Stimulated activated CD4-positive, alpha-beta T cell treated with anti-CD3 and anti-CD28 coated beads, Interleukin-15, amount 100 ng/mL, for 48 hours (primary cell): ENCODE measurements around the gene MPP7.
"Not testable (repeated sequence)": the region's sequence is repeated elsewhere in the genome, so short reads cannot be mapped to it uniquely, and the experiment has no call there.

ENCODE experiments used
- DNase-seq, 2 donors: peaks; one replicate each; pipeline ENCODE4 v3.0.0-alpha.2; 2020; ENCODE audit warnings: low read depth in 2 of 2

Gene MPP7

DNA sequence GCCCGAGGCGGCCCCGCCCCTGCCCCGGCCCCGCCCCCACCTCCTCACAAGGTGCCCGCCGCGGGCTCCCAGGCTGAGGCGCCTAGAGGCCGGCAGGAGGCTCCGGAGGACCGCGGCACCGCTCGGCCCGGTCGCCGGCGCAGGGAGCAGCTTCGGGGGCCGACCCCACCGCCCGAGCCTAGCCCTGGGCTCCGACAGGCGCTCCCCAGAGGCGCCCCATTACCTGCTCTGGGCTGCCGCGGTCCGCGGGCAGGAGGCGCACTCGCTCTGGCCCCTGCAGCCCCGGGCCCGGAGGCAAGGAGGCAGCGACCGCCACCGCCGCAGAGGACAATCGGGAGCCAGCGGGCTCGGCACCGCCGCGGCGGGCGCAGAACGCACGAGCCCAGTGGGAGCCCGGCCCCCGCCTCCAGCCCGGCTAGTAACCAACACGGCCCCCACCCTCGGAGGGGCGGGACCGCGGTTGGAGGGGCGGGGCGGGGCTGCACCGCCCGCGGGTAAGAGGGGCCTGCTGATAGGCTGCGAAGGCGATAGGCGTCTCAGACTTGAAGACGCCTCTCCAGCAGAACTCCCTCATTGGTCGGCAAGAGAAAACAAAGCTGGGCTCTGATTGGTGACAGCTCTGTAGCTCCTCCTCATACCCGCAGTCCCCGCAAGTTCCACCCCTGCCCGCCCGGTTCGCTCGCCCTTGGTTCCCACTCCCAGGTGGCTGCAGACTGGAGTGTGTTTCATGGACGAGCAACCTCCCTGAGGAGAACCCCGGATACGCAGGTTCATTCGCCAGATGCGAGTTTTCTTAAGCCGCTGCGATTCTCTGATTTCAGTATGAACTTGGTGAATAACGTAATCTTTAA, at the start of gene MPP7:
MPP7 (minus strand) TSS at position 427 of the 851 bp plus-strand sequence. CDS start 64,460 bp downstream, outside the sequence.
- DNase-seq = peak; percentile 91 to 92

- no peak for DNase-seq
These were observed 47.0 kb upstream of the MPP7 start for GRCh38 chr10:28349892-28350291.

DNA sequence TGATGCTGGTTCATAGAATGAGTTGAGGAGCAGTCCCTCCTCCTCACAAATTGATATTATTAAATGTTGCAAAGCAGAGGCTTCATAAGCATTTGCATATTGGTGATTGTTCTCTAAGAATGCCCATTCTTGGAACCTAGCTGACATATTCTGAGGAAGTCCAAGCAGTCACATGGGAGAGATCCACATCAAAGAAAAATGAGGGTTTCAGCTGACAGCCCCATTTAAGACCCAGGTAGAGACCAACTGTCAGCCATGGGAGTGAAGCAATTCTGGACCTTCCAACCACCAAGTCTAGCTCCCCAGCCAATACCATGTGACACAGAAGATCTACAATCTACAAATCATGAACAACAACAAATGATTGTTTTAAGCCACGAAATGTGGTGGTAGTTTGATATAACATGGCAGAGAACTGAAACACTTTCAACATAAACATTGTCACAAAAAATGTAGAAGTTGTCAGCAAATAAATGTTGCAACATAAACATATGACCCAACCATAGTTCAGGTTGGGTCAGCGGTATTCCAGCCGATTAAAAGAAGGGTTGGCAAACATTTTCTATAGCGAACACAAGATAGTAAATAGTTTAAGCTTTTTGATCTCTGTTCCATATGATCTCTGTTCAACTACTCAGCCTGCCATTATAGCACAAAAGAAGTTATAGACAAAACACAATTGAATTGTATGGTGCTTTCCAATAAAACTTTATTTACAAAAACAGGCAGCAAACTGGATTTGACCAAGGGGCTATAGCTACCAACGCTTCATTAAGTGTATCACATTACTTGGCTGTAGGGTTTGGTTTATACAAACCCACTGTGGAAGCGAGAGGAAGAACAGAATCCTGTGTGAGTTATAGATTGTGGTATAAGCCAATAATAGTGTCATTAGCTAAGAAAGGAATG, 41.4 kb upstream of the MPP7 start:
- DNase-seq = no peak

DNA sequence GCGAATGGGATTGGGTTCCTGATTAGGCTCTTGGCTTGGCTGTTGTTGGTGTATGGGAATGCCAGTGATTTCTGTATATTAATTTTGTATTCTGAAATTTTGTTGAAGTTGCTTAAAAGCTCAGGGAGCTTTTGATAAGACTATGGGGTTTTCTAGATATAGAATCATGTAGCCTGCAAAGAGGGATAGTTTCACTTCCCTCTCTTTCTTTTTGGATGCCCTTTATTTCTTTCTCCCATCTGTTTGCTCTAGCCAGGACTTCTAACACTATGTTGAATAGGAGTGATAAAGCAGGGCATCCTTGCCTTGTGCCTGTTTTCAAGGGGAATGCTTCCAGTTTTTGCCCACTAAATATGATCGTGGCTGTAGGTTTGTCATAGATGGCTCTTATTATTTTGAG, 40.4 kb upstream of the MPP7 start:
- no peak for DNase-seq

GRCh38 chr10:28341679-28342078, 38.8 kb upstream of the MPP7 start:
- DNase-seq = not testable (repeated sequence)

DNA sequence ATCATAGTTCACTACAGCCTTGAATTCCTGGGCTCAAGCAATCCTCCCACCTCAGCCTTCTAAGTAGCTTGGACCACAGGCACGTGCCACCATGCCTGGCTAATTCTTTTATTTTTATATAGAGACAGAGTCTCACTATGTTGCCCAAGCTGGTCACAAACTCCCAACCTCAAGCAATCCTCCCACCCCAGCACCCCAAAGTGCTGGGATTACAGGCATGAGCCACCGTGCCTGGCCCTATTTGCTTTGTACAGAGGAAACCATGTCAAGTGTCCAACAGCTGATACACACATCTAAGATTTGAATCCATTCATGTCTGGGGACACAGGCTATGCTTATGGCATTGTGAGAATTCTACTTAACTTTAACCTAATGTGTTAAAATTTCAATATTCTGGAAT, 29.9 kb upstream of the MPP7 start:
- DNase-seq = no peak

- no peak for DNase-seq
These were observed 29.0 kb upstream of the MPP7 start for GRCh38 chr10:28331841-28332240.

DNA sequence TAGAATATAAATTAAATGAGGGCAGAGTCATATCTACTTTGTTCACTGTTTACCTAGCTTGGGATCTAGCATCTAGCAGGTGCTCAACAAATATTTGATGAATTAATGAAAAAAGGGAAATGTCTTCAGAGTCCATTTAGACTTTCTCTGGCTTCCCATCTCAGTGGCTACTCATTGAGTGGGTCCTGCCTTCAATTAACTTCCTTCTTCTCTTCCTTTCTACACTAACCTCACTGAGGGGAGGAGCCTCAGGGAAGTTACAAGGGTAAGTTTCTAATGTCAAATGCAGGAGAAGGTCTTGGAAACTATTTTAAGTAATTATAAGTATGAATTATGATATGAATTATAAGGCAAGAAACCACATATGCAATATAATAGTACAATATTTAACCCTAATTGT, 28.2 kb upstream of the MPP7 start:
- no peak for DNase-seq

GRCh38 chr10:28328346-28328745, 25.5 kb upstream of the MPP7 start:
- DNase-seq = no peak

DNA sequence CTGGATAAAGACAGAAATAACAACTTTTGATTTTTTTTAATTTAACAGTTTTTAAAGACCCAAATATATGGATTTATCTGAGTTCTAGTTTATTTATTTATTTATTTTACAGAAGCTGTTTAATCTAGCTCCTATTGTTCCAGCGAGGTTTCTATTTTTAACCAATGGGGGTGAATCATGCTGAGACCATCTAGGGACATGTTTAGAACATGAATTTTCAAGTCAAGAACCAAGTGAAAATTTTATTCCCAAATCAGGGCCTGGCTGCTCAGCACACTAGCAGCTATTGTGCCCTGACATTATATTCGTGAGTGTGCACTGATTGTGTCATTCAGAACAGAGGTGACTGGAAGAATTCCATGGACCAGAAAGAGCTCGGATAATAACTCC, 24.6 kb upstream of the MPP7 start:
- DNase-seq = no peak

GRCh38 chr10:28326516-28327490, 23.9 kb upstream of the MPP7 start:
- DNase-seq = no peak

GRCh38 chr10:28320799-28321198, 17.9 kb upstream of the MPP7 start:
- DNase-seq = no peak

DNA sequence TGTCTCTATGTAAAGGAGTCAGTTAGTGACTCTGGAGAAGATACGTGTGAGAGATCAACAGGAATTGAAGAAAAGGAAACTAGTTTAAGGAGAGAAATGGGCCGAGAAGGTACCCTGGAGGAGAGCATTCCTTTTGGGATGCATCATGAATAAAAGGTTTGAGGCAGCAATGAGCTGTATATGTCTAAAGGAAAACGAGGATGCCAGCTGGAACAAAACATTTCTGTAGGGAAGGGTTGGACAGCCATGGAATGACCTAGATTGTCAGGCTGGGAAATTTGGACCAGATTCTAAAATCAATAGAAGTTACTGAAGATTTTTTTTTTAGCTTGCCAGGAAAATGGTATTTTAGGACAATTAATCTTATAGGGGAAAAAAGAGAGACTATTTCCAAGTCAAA, 17.2 kb upstream of the MPP7 start:
- no peak for DNase-seq

GRCh38 chr10:28319061-28319460, 16.2 kb upstream of the MPP7 start:
- not testable (repeated sequence) for DNase-seq

DNA sequence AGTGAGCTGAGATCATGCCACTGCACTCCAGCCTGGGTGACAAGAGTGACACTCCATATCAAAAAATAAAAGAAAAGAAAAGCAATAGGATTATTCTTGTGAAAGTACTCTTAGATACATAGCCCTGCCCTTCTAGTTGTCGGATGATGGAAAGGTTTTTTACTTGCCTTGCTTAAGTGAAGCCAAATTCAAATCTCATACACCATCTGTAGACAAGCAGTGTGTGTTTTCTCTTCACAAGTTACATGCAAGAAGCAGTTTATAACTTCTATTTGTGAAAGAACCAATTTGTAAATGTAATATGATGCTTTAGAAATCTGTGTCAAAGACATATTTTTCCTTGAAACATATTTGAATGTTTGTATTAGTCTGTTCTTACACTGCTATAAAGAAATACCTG, 15.8 kb upstream of the MPP7 start:
- no peak for DNase-seq

DNA sequence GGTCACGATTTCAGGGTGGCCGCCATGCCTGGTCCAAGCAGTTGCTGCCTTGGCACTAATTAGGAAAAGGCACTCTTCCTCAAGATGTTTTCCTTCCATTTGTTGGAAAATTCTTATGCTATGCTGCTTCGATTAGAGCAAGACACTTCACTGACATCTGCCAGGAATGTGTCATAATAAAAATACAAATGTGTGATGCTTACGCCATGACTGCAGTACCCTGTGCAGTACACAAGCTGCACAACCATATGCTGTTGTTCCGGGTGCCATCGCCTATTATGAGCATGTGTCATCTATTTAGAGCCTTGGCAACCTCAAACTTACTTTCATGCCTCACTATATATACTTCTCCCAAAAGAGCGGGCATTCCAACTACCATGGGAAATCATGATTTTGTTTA, 14.9 kb upstream of the MPP7 start:
- DNase-seq = no peak

- DNase-seq = no peak
These were observed 13.8 kb upstream of the MPP7 start for GRCh38 chr10:28316696-28317095.

GRCh38 chr10:28315140-28315539, 12.3 kb upstream of the MPP7 start:
- DNase-seq = no peak

DNA sequence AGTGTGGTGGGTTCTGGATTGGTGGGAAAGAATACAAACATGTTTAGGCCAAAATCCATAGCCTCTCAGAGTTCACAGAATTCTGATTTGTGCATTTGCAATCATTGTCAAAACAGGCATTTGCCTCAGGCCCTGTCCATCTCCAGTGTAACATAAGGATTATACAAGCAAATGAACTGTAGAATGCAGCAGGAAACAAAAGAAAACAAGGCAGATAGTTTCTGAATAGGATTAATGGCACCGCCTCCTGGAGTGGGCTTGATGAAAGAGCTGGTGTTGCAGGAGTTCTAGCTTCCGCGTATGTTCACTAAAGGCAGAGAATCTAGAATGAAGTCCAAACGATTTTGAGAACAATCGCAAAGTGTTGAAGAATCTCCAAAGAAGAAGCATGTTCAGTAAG, 11.3 kb upstream of the MPP7 start:
- DNase-seq = no peak

DNA sequence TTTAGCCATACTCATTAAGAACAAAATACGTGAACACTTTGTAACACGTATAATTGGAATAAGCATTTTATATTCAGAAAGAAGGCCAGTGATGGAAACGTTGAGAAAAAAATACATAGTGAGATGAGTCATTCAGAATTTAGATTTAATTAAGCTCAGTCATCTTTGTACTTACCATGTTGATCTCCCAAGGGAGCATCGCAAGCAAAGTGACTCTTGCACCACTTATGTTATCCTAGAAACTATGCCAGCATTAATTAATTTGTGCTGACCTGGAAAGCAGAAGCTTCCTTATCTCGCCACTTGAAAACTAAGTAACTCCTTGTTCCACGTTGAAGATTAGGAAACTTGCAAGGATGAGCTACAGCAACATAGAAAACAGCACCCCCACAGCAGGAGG, 9.7 kb upstream of the MPP7 start:
- DNase-seq = no peak

- DNase-seq = no peak
These were observed 8.2 kb upstream of the MPP7 start for GRCh38 chr10:28311104-28311503.

GRCh38 chr10:28307267-28307666, 4.4 kb upstream of the MPP7 start:
- DNase-seq = no peak
